ENCODE measurements around the gene FEZF1. TPM values are rescaled to one million over a fixed set of nuclear protein-coding genes. Genes with fewer than 3 reads are reported as not detected.

Gene FEZF1
- total and polyA plus RNA-seq, 12 donors, result not detected

GRCh38 chr7:122329145-122329802, 24.7 kb upstream of the FEZF1 start:
- Histone ChIP-seq H3K27me3 (no peaks in the 10 kb centered on the region), H3K36me3 (peaks cover 0 to 5% (median 0%) of the 10 kb centered on the region in 9 donors), H3K9me3 (no peaks in the 10 kb centered on the region), H3K27ac (no peak overlapping the region), H3K4me3 (no peak overlapping the region), H3K4me1 (no peaks in the 10 kb centered on the region)
- no peak for DNase-seq
- intact Hi-C loops (cut with DNase I), result no loop called here
- WGBS, 2 donors, result 66 to 70% methylated on average over 8 of the region's 8 CpGs
- ATAC-seq, result no peak
- TF ChIP-seq, protein P1, sequence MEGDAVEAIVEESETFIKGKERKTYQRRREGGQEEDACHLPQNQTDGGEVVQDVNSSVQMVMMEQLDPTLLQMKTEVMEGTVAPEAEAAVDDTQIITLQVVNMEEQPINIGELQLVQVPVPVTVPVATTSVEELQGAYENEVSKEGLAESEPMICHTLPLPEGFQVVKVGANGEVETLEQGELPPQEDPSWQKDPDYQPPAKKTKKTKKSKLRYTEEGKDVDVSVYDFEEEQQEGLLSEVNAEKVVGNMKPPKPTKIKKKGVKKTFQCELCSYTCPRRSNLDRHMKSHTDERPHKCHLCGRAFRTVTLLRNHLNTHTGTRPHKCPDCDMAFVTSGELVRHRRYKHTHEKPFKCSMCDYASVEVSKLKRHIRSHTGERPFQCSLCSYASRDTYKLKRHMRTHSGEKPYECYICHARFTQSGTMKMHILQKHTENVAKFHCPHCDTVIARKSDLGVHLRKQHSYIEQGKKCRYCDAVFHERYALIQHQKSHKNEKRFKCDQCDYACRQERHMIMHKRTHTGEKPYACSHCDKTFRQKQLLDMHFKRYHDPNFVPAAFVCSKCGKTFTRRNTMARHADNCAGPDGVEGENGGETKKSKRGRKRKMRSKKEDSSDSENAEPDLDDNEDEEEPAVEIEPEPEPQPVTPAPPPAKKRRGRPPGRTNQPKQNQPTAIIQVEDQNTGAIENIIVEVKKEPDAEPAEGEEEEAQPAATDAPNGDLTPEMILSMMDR (IDR thresholded peaks at IDR 0.05), result no peak

GRCh38 chr7:122327969-122328368, 23.4 kb upstream of the FEZF1 start:
- WGBS, 2 donors, result 64 to 66% methylated on average over 3 of the region's 3 CpGs
- H3K36me3 ChIP-seq, result peaks cover 0 to 5% (median 0%) of the 10 kb centered on the region in 9 donors
- ATAC-seq (no peak), DNase-seq (no peak)
- no peaks in the 10 kb centered on the region for H3K9me3 ChIP-seq
- TF ChIP-seq, protein P1 (IDR thresholded peaks at IDR 0.05), result no peak
- H3K4me1 ChIP-seq, result no peaks in the 10 kb centered on the region
- intact Hi-C loops (cut with DNase I), result no loop called here
- no peak overlapping the region for H3K27ac ChIP-seq
- no peak overlapping the region for H3K4me3 ChIP-seq
- no peaks in the 10 kb centered on the region for H3K27me3 ChIP-seq

GRCh38 chr7:122316467-122317388, 12.2 kb upstream of the FEZF1 start:
- intact Hi-C loops (cut with DNase I), result no loop called here
- ATAC-seq, result peak in 2 of 8 donors; percentile 12 to 38
- DNase-seq, result no peak
- Histone ChIP-seq H3K4me3 (peak overlapping the region in 3 of 10 donors; percentile 5 to 27 (median 19)), H3K27me3 (peaks cover 27 to 68% (median 61%) of the 10 kb centered on the region in 7 donors), H3K36me3 (no peaks in the 10 kb centered on the region), H3K9me3 (no peaks in the 10 kb centered on the region), H3K27ac (no peak overlapping the region), H3K4me1 (peaks cover 0 to 17% (median 12%) of the 10 kb centered on the region in 9 donors)
- TF ChIP-seq, protein P1 (IDR thresholded peaks at IDR 0.05), result no peak
- 3 to 5% methylated on average over 71 of the region's 71 CpGs for WGBS, 2 donors

Data from heart right ventricle (tissue), 16 donors.